GM19193 (cell line): ENCODE results near the gene AGO3.

Experiments used
- POLR2A ChIP-seq: IDR thresholded peaks from 4 replicates; pipeline ENCODE4 v1.6.1; 2011; ENCODE audit not compliant: insufficient read depth, insufficient read length; ENCODE audit errors: extremely low read depth

The AGO3 gene

DNA sequence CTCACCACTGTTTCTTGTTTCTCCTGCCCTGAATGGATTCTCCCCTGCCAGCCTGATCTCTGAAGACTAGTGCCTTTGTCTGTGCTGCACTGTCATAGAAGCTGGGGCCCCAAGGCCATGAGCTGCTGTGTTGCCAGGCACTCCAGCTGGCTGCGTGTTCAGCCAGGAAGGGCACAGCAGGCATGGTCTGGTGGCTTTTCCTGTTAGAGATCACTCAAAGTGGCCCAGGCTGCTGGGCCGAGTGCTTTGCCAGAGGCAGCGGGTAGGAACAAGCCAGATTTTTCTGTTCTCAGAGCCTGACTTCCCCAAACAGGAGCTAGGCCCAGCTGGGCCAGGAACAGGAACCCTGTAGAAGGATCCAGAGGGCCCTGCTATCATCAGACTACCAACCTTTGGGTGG is 163.0 kb downstream of the AGO3 start:
- no peak for TF ChIP-seq POLR2A

DNA sequence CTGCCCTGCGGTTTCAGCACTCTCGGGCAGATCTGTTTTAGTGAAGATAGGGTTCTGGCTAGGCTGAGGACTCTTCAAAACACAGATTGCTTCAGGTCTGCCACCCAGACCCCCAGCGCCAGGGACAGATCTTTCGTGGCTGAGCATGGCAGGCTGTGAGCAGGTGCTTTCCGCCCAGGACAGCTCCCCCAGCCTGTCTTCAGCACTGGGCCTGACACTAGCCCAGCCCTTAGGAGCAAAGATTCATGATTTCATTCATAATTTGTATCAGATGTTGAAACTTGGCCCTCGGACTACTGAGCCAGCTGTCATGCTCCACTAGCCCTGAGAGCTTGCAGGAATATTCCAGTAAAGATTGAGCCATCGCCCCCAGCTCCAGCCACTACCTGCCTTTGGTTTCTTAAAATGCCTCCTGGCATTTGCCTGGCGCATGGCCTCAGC is 163.7 kb downstream of the AGO3 start:
- TF ChIP-seq POLR2A: no peak

GRCh38 chr1:36095760-36096405 is 165.0 kb downstream of the AGO3 start:
- no peak for TF ChIP-seq POLR2A

DNA sequence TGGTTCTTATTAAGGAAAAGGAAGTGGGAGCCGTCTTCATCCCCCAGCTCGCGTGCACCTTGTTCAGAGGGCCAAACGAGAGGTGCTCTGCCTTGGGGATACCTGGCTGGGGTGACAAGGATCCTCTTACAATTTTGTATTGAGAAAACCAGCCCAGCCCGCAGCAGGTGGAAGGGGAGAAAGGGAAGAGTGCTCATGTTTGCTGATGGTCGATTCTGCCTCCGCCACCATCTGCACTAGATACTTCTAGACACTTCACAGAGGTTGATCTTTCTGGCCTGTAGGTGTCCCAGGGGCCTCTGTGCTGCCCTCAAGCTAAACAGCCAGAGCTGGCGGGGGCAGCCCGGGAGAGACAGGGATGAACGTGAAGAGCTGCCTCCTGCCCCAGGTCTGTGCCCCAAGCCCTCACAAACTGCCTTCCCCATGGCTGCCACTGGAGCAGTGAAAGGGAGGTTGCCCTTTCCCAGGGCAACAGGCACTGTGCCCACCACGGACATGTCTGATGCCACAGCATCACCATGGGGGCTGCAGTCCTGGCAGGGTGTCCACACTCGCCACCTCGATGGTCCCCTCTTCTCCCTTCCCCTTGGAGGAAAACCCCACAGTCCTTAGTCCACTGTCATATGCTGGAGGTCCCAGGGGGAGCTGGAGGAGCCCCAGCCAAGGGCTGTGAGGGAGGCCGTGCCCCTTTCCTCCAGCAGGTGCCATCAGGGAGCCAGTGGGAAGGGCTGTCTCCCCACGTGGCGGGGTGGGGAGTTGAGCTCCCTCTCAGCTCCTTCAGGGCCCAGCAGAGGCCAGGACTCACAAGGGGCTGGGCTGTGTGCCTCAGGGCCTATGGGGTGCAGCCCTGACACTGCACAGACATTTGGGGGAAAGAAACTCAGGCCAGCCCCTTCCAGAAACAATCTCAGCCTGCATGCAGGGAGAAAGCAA is 165.9 kb downstream of the AGO3 start:
- no peak for TF ChIP-seq POLR2A

GRCh38 chr1:36097693-36098585 is 167.0 kb downstream of the AGO3 start:
- no peak for TF ChIP-seq POLR2A

- TF ChIP-seq POLR2A: no peak
Observed at GRCh38 chr1:36098650-36099365, 167.9 kb downstream of the AGO3 start.

DNA sequence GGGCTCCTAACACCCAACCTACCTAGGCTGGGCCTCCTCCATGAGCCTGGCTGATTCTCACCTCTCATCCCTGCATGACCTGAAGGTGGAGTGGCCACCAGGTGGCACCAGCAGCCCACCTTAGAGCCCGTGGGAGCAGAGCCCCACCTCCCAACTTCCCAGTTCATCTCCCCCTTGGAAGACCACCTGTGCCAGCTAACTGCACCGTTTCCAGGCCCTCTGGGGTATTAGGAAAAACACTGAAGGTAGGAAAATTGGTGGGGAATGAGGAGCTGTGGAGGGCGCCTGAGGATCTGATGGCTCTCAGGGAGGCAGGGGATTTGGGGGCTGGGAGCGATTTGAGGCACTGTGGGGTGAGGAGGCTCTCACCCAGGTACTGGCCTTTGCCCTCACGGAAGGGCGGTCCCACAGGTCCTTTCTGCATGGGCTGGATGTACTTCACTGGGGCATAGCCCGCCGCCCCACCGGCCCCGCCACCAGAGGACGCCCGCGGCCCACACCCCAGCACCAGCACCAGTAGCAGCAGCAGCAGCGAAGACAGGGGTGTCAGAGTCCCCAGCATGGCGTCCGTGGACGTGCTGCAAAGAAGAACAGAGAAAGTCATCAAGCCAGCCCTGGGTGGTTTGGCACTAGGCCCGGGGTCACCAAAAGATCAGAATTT is 168.9 kb downstream of the AGO3 start:
- TF ChIP-seq POLR2A: no peak

GRCh38 chr1:36100376-36100775 is 169.5 kb downstream of the AGO3 start:
- TF ChIP-seq POLR2A: no peak

DNA sequence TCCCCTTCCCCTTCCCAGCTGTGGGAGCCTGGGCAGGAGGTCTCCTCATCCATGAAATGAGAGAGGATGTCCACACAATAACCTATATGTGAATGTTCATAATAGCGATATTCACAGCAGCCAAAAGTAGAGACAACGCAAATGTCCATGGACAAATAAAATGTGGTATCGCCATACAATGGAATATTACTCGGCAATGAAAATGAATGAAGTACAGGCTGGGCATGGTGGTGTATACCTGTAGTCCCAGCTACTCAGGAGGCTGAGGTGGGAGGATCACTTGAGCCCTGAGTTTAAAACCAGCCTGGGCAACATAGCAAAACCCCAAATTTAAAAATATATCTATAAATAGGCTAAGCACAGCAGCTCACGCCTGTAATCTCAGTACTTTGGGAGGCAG is 170.6 kb downstream of the AGO3 start:
- no peak for TF ChIP-seq POLR2A

DNA sequence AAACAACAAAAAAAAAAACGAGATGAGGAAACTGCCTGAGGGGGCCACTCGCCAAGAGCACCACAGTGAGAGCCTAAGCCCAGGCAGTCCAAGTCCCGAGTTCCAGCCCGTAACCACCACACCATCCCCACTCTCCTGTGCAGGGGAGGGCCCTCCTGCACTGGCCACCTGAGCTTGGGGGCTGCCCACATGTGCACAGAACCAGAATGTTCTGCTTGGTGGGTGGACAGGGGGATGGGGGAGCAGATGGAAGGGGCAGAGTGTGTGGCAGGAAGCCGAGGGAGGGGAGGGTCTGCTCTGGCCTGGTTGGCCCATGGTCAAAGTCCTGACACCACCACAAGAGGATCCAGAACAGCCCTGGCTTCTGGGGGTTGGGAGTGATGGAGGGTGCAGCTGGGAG is 175.4 kb downstream of the AGO3 start:
- TF ChIP-seq POLR2A: no peak

DNA sequence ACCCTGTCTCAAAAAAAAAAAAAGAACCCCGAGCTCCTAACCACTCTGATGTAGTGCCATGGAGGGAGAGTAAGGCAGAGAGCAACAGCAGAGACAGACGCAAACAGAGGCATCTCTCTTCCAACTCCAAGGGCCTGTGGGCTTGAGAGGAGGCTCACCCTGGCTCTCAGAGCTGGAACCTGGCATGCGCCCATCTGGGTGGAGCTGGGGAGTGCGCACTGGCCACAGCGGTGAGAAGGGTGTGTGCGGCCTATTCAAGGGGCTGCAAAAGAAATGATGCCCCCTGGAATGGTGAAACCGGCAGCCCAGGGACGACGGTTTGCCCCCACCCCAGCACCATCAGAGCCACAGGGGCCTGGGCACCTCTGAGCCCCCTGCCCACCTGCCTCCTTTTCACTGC is 176.5 kb downstream of the AGO3 start:
- no peak for TF ChIP-seq POLR2A

DNA sequence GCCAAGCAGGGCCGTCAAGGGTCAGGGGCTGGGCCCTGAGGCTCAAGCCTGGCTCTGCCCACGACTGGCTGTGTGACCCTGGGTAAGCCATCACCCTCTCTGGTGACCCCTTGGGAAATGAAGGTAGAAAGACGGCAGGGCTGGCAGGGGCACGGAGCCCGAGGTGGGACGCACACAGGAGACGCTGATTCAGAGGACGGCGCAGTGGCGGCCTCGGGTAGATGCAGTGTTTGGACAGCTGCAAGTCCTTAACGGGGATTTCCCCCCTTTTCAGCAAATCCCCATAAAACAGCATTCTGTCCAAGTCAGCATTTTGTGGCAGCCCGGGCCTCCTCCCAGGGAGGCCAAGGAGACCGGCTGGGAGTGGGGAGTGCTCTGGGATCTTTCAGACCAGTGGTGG is 177.4 kb downstream of the AGO3 start:
- TF ChIP-seq POLR2A: no peak

DNA sequence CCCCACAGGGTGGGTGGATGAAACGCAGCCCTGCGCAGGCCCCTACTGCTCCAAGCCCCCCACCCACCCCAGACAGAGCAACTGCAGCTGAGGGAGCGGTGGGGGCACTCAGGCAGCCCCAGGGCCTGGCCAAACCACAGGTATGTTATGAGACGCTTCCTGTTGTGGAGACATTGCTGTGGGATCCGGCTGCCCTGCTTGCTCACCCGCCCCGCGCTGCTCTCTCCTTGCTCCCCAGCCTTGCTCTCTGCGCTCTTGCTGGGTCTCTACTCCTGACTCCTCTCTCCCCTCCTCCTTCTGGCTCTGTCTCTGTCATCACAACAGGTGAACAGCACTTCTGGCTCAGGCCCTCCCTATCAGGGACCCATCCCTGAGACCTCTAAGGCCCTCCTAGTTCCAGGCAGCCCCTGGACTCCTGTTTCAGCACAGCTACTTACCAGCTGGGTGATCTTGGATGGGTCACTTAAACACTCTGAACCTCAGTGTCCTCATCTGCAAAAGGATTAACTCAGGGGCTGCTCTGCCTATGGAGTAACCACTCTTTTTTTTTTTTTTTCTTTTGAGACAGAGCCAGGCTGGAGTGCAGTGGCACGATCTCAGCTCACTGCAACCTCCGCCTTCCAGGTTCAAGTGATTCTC is 178.3 kb downstream of the AGO3 start:
- no peak for TF ChIP-seq POLR2A

- no peak for TF ChIP-seq POLR2A
Observed at GRCh38 chr1:36111151-36111550, 180.2 kb downstream of the AGO3 start.

GRCh38 chr1:36112823-36113222 is 181.9 kb downstream of the AGO3 start:
- no peak for TF ChIP-seq POLR2A
